Measurements from ENCODE around the gene MAP3K5. TPM values are rescaled to one million over a fixed set of nuclear protein-coding genes. Genes with fewer than 3 reads are reported as not detected.

Gene MAP3K5
- total RNA-seq, 1 experiment from 2014 or later: 2.1 TPM

- Histone ChIP-seq H3K27me3 (replicated peaks; ENCODE audit: control insufficient read depth, insufficient read depth, low read length) (no peaks in the 10 kb centered on the region), H3K4me1 (peaks cover 9% of the 10 kb centered on the region), H3K9me3 (no peaks in the 10 kb centered on the region), H3K4me3 (ENCODE audit: low read depth, low read length) (no peak overlapping the region), H3K36me3 (ENCODE audit: control insufficient read depth, insufficient read depth, low read length) (no peaks in the 10 kb centered on the region)
- no TSS peak for BruUV-seq (replicated peaks)
- Mint-ChIP-seq H3K4me3 (ENCODE audit: unreplicated experiment) (no peak overlapping the region), H3K27ac (ENCODE audit: unreplicated experiment) (no peak overlapping the region), H3K27me3 (ENCODE audit: insufficient read depth, unreplicated experiment) (no peaks in the 10 kb centered on the region), H3K36me3 (ENCODE audit: insufficient read depth, unreplicated experiment) (peaks cover 14% of the 10 kb centered on the region), H3K4me1 (ENCODE audit: low read depth, unreplicated experiment) (peaks cover 18% of the 10 kb centered on the region), H3K9me3 (ENCODE audit: unreplicated experiment) (no peaks in the 10 kb centered on the region)
- TF ChIP-seq, protein P1, sequence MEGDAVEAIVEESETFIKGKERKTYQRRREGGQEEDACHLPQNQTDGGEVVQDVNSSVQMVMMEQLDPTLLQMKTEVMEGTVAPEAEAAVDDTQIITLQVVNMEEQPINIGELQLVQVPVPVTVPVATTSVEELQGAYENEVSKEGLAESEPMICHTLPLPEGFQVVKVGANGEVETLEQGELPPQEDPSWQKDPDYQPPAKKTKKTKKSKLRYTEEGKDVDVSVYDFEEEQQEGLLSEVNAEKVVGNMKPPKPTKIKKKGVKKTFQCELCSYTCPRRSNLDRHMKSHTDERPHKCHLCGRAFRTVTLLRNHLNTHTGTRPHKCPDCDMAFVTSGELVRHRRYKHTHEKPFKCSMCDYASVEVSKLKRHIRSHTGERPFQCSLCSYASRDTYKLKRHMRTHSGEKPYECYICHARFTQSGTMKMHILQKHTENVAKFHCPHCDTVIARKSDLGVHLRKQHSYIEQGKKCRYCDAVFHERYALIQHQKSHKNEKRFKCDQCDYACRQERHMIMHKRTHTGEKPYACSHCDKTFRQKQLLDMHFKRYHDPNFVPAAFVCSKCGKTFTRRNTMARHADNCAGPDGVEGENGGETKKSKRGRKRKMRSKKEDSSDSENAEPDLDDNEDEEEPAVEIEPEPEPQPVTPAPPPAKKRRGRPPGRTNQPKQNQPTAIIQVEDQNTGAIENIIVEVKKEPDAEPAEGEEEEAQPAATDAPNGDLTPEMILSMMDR (IDR thresholded peaks at IDR 0.05; ENCODE audit: insufficient read depth in 1 of 2, low read depth in 1 of 2, low read length in 1 of 2, severe bottlenecking in 1 of 2, unreplicated experiment in 1 of 2): no peak
- intact Hi-C loops (cut with micrococcal nuclease; ENCODE audit: unreplicated experiment): no loop called here
- no peak for DNase-seq
- ChIA-PET CTCF (no interaction called here), POLR2A (no interaction called here)
Measured at GRCh38 chr6:136523196-136523595, 269.1 kb downstream of the MAP3K5 start.

GRCh38 chr6:136522636-136523035, 269.6 kb downstream of the MAP3K5 start:
- H3K36me3 Mint-ChIP-seq (ENCODE audit: insufficient read depth, unreplicated experiment): peaks cover 14% of the 10 kb centered on the region
- H3K4me1 ChIP-seq: peaks cover 9% of the 10 kb centered on the region
- intact Hi-C loops (cut with micrococcal nuclease; ENCODE audit: unreplicated experiment): no loop called here
- H3K9me3 ChIP-seq: no peaks in the 10 kb centered on the region
- CTCF ChIA-PET: no interaction called here
- no peak overlapping the region for H3K4me3 ChIP-seq (ENCODE audit: low read depth, low read length)
- POLR2A ChIA-PET: no interaction called here
- H3K27me3 Mint-ChIP-seq (ENCODE audit: insufficient read depth, unreplicated experiment): no peaks in the 10 kb centered on the region
- H3K9me3 Mint-ChIP-seq (ENCODE audit: unreplicated experiment): no peaks in the 10 kb centered on the region
- H3K36me3 ChIP-seq (ENCODE audit: control insufficient read depth, insufficient read depth, low read length): no peaks in the 10 kb centered on the region
- TF ChIP-seq, protein P1 (IDR thresholded peaks at IDR 0.05; ENCODE audit: insufficient read depth in 1 of 2, low read depth in 1 of 2, low read length in 1 of 2, severe bottlenecking in 1 of 2, unreplicated experiment in 1 of 2): no peak
- no peak for DNase-seq
- H3K27ac Mint-ChIP-seq (ENCODE audit: unreplicated experiment): no peak overlapping the region
- BruUV-seq (replicated peaks): no TSS peak
- H3K27me3 ChIP-seq (replicated peaks; ENCODE audit: control insufficient read depth, insufficient read depth, low read length): no peaks in the 10 kb centered on the region
- peaks cover 15% of the 10 kb centered on the region for H3K4me1 Mint-ChIP-seq (ENCODE audit: low read depth, unreplicated experiment)
- no peak overlapping the region for H3K4me3 Mint-ChIP-seq (ENCODE audit: unreplicated experiment)

DNA sequence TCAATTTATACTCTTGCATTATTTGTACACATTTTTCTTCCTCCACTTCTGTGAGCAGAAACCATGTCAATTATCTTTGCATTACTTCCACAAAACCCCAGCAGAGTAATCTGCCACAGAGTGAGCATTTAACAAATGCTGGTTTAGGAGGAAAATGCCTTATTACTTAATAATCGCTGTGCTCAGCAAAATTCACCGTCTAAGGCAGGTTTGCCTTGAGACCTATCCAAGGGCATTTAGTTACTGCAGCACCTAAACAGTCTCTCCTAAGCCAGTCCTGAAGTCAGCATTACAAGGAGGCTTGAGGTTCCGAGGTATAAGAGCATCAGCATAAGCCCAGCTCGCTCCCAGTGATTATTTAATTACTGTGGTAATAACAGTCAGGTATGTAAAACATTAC, 270.4 kb downstream of the MAP3K5 start:
- intact Hi-C loops (cut with micrococcal nuclease; ENCODE audit: unreplicated experiment): no loop called here
- CTCF ChIA-PET: no interaction called here
- peaks cover 8% of the 10 kb centered on the region for H3K4me1 Mint-ChIP-seq (ENCODE audit: low read depth, unreplicated experiment)

More for the DNA sequence above, 270.4 kb downstream of the MAP3K5 start:
- Histone ChIP-seq H3K36me3 (ENCODE audit: control insufficient read depth, insufficient read depth, low read length) (no peaks in the 10 kb centered on the region), H3K9me3 (no peaks in the 10 kb centered on the region), H3K4me1 (peaks cover 9% of the 10 kb centered on the region), H3K27me3 (replicated peaks; ENCODE audit: control insufficient read depth, insufficient read depth, low read length) (no peaks in the 10 kb centered on the region), H3K4me3 (ENCODE audit: low read depth, low read length) (no peak overlapping the region)
- Mint-ChIP-seq H3K36me3 (ENCODE audit: insufficient read depth, unreplicated experiment) (peaks cover 14% of the 10 kb centered on the region), H3K4me3 (ENCODE audit: unreplicated experiment) (no peak overlapping the region), H3K27me3 (ENCODE audit: insufficient read depth, unreplicated experiment) (no peaks in the 10 kb centered on the region), H3K27ac (ENCODE audit: unreplicated experiment) (no peak overlapping the region), H3K9me3 (ENCODE audit: unreplicated experiment) (no peaks in the 10 kb centered on the region)
- TF ChIP-seq, protein P1 (IDR thresholded peaks at IDR 0.05; ENCODE audit: insufficient read depth in 1 of 2, low read depth in 1 of 2, low read length in 1 of 2, severe bottlenecking in 1 of 2, unreplicated experiment in 1 of 2): no peak
- POLR2A ChIA-PET: no interaction called here
- DNase-seq: no peak
- no TSS peak for BruUV-seq (replicated peaks)
